NCI-H524 (cell line): ENCODE results near the gene DAB2.

Experiments
- DNase-seq, 2 experiments: peaks; one replicate each; lab custom pipeline; 2025; lab: John Stamatoyannopoulos, UW

DAB2 gene

GRCh38 chr5:39447968-39448367 is 23.2 kb upstream of the DAB2 start:
- DNase-seq: no peak

DNA sequence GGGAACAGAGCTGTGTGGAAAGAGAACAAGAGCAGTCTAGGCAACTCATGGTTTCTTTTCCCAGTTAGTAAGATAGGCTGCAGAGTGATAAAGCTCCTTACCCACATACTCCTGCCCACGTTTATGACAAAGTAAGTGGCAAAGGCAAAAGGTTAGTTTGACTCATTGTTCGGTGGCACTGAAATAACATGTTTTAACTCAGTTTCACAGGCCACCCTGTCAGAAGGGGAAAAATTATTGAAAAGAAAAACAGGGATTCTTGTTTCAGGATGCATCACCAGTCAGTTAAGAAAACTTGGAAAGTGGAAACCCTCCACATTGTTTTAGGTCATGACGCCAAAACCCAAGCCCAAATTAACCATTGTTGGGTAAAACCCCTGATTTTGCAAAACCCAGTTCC is 22.3 kb upstream of the DAB2 start:
- no peak for DNase-seq

GRCh38 chr5:39446231-39446630 is 21.5 kb upstream of the DAB2 start:
- no peak for DNase-seq

DNA sequence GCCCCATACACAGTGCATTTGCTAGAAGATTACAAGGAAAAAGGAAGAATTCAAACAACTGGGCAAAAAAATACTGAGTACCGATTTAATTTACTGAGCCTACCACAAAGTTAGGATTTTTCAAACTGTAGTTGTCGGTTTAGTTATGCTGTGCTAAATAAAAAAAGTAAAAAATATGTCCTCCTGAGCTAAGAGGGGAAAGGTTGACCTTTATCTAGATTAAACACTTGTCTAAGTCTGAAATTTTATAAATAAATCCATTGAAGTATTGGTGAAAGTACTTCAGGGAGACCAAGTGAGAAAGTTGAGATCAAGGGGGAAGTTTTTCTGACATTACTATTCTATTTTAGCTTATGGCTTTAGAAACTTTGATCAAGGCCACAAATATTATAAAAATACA is 19.1 kb upstream of the DAB2 start:
- DNase-seq: no peak

- DNase-seq: no peak
These were observed 18.2 kb upstream of the DAB2 start for GRCh38 chr5:39442991-39443390.

DNA sequence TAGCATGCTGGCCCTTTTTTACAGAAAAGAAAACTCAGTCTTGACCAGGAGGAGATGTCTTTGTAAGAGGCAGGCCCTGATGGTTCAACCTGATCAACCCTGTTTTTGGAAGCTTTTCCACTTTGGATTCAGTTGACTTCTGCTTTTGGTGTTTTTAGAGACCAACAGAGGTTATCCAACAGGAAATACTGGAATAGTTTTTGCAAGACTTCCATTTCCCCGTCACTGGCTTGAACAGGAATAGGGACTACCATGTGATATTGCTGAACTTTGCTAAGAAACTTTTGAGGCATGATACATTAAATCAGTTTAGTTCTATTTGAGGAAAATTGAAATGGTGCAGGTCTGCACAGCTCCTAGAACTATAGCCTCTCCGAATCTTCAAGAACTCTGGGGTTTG is 17.1 kb upstream of the DAB2 start:
- no peak for DNase-seq

GRCh38 chr5:39440958-39441624 is 16.3 kb upstream of the DAB2 start:
- no peak for DNase-seq

DNA sequence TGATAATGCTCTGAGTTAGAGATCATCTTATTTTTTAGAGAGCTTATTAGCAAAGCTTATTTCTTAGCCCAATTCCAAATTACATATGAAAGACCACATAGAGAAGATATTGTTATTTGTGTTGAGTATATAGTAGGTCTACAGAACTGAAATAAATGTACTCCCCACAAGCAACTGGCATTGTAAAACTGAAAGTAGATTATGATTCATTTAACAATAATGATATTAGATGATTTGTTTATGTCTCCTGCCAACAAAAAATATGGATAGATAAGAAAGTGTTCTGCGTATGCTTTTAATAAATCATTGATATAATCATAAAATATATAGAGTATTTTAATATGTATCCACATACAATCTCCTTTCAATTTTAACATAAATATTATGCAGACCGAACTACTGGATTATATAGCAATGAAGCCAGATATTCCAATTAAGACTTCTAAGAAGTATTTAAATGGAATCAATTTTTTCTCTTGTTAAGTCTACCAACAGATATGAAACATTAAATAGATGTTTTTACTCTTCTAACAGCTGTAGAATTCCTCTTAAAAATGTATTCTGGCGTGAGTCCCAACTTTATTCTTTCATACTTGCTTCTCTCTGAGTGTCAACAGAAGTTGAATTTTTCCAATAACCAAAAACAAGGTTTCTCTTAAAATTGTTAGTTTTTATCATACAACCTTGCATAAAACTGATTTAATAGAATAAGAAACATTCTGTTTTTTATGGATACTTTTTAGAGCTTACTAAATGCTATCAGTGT is 15.6 kb upstream of the DAB2 start:
- DNase-seq: no peak

- no peak for DNase-seq
These were observed 14.9 kb upstream of the DAB2 start for GRCh38 chr5:39439582-39440162.

- DNase-seq: no peak
These were observed 12.7 kb upstream of the DAB2 start for GRCh38 chr5:39437467-39437866.

- no peak for DNase-seq
These were observed 9.1 kb upstream of the DAB2 start for GRCh38 chr5:39433848-39434247.

GRCh38 chr5:39432696-39433530 is 8.1 kb upstream of the DAB2 start:
- no peak for DNase-seq

GRCh38 chr5:39430461-39430860 is 5.7 kb upstream of the DAB2 start:
- DNase-seq: no peak

DNA sequence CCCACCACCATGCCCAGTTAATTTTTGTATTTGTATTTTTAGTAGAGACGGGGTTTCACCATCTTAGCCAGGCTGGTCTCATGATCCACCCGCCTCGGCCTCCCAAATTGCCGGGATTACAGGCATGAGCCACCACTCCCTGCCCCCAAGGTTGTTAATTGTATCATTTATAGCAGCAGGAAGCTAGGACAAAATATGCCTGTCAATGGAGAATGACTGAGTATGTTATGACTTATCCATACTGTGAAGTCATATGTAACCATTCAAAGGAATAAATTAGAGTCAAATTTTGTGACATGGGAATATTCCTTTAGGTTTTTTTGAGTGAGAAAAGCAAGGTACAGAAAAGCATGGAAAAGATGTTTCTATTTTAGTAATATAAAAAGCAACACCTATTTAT is 3.9 kb upstream of the DAB2 start:
- no peak for DNase-seq

DNA sequence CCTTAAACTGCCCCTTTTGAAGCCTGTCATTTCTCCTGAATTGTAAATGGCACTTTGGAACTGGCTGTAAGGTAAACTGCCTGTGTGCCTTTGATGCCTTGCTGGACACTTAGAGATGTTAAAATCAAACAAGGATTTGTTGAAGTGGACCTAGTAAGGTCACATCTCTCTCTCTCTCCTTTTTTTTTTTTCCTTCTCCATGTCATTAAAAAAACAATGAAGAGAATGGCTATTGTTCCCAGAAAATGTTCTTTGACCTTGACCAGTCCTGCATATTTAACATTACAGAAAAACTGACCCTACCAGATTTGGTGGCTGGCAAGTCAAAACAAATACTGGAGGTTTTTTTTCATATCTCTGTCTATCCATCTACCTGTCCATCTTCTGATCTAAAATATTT is 2.9 kb upstream of the DAB2 start:
- no peak for DNase-seq

DNA sequence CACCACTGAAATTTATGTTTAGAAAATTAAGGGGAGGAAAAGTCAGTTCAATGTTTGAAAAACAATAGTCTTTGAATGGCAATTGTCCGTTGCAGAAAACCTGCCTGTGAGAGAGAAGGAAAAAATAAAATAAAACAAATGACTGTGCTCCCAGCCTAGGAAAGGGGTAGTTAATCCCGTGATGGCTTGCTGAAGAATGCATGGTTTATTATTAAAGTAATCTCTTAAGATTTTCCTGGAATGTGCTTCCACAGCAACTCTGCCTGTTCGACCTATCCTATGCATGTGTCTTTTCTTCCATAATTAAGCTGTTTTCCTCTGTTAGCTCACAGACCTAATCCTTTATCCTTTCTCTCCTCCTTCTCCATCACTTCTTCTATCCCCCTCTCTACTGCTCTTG is 2.4 kb upstream of the DAB2 start:
- DNase-seq: no peak

- DNase-seq: no peak
These were observed 1.9 kb upstream of the DAB2 start for GRCh38 chr5:39426746-39427105.

GRCh38 chr5:39426051-39426745 is 1.4 kb upstream of the DAB2 start:
- no peak for DNase-seq

DNA sequence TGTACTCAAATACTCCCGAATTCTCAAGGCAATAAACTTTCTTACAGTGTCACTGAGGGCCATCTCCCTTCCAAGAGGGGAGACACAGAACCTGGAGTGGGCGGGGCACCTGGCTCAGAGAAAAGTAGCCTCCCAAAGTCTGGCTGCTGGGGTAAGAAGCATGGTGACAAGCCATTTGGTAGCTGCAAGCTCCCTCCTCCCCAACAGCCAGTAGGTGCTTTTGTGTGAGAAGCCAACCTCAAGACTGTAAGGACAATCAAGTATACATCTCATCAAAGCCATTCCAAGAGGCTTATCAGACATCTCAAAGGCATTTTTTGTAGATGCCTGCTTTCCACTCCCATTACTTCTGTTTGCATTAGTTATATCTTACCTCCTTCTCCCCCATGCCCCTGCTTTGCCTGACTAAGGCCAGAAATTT is 1.4 kb downstream of the DAB2 start:
- no peak for DNase-seq

- no peak for DNase-seq
These were observed 2.0 kb downstream of the DAB2 start for GRCh38 chr5:39422728-39423285.

GRCh38 chr5:39422036-39422606 is 2.7 kb downstream of the DAB2 start:
- no peak for DNase-seq
